CD4-positive, alpha-beta T cell (primary cell): Measurements from ENCODE around the gene PCDHB10. TPM values are rescaled to one million over a fixed set of nuclear protein-coding genes. Genes with fewer than 3 reads are reported as not detected.

ENCODE experiments used
- ATAC-seq: fragments of 200-7000 bp; cut with Tn5 transposase; one replicate; pipeline ENCODE4 v1.10.0; 2022; ENCODE audit warnings: mild to moderate bottlenecking; ENCODE audit not compliant: poor library complexity
- CTCF ChIA-PET: fragments of 350-600 bp; sonication (Branson Sonifier 250); formaldehyde crosslinking; loops from one replicate; lab custom pipeline; 2021; ENCODE audit warnings: antibody characterized with exemption, inconsistent platforms; lab: Charles Lee
- POLR2A ChIA-PET: fragments of 350-600 bp; sonication (Branson Sonifier 250); formaldehyde crosslinking; loops from one replicate; lab custom pipeline; 2021; ENCODE audit warnings: antibody characterized with exemption, inconsistent platforms; lab: Charles Lee
- DNase-seq, 14 experiments: peaks; one replicate each; pipeline ENCODE4 v3.0.0-alpha.2; 2013 to 2020; ENCODE audit warnings: mixed read lengths in 2 of 14
- H3K27ac ChIP-seq, 2 donors: one replicate each; pipeline versions ENCODE4 v1.5.1 to v1.7.0; 2013; ENCODE audit warnings: low read length in 2 of 2, low read depth in 1 of 2, mild to moderate bottlenecking in 1 of 2
- H3K27me3 ChIP-seq, 2 experiments: 1 replicate in 1 of 2; 2 replicates in 1 of 2; pipeline versions ENCODE4 v1.6.1 to v1.7.0; 2013; ENCODE audit warnings: low read length in 2 of 2, control low read depth in 1 of 2, mild to moderate bottlenecking in 1 of 2, moderate library complexity in 1 of 2; ENCODE audit not compliant: insufficient read depth in 2 of 2, control insufficient read depth in 1 of 2
- H3K36me3 ChIP-seq: one replicate; pipeline ENCODE4 v1.6.1; 2013; ENCODE audit warnings: low read length, control low read depth; ENCODE audit not compliant: insufficient read depth
- H3K4me1 ChIP-seq: one replicate; pipeline ENCODE4 v1.6.1; 2013; ENCODE audit warnings: low read length, control low read depth; ENCODE audit not compliant: insufficient read depth
- H3K4me3 ChIP-seq: one replicate; pipeline ENCODE4 v1.5.1; 2013; ENCODE audit warnings: mild to moderate bottlenecking, low read length, moderate library complexity
- H3K9me3 ChIP-seq, 2 experiments: 1 replicate in 1 of 2; 2 replicates in 1 of 2; pipeline versions ENCODE4 v1.6.1 to v1.7.0; 2013; ENCODE audit warnings: low read length in 2 of 2, mild to moderate bottlenecking in 2 of 2, control low read depth in 1 of 2, moderate library complexity in 1 of 2; ENCODE audit not compliant: control insufficient read depth in 1 of 2, insufficient read depth in 1 of 2
- H3K27ac Mint-ChIP-seq: one replicate; pipeline ENCODE4 v1.8.0; 2020; ENCODE audit warnings: mixed read lengths
- H3K27me3 Mint-ChIP-seq: one replicate; pipeline ENCODE4 v1.8.0; 2021; ENCODE audit warnings: mixed read lengths
- H3K36me3 Mint-ChIP-seq: one replicate; pipeline ENCODE4 v1.8.0; 2021; ENCODE audit warnings: low read depth, mixed read lengths
- H3K4me1 Mint-ChIP-seq: one replicate; pipeline ENCODE4 v1.8.0; 2021; ENCODE audit warnings: low read depth, mixed read lengths
- H3K4me3 Mint-ChIP-seq: one replicate; pipeline ENCODE4 v1.8.0; 2020; ENCODE audit warnings: mild to moderate bottlenecking, mixed read lengths
- H3K9me3 Mint-ChIP-seq: one replicate; pipeline ENCODE4 v1.8.0; 2020; ENCODE audit warnings: mixed read lengths
- intact Hi-C, 2 experiments: fragments of 100-400 bp; cut with DNase I in 1 of 2; cut with micrococcal nuclease in 1 of 2; formaldehyde crosslinking; loops; one replicate each; pipeline versions ENCODE4 v1.15.1 to v1.9.0; 2023 to 2025; cut with DNase I, micrococcal nuclease
- polyA plus RNA-seq, 2 donors: library from polyadenylated mRNA; unstranded; fragments of 120-200 nt; gene quantifications; one replicate each; pipeline ENCODE4 v1.2.1, GENCODE V29; 2013
- total RNA-seq, 174 experiments: library from RNA in 2 of 174; stranded (reverse) in 2 of 174; gene quantifications; one replicate each; pipeline ENCODE4 v1.2.3 and lab custom pipeline; 2021 to 2026
- TF ChIP-seq, protein P1 (sequence below): fragments of 200-600 bp; IDR thresholded peaks from one replicate; pipeline ENCODE4 v1.8.0; 2022; ENCODE audit warnings: antibody characterized with exemption, mild to moderate bottlenecking

The PCDHB10 gene
- total RNA-seq: not detected
- not detected for polyA plus RNA-seq (2013, experiment 1 of 2)
- 0.08 TPM for polyA plus RNA-seq (2013, experiment 2 of 2)
- 0 to 0.40 (median 0) reads per million in 172 experiments for total RNA-seq (lab: John Stamatoyannopoulos, UW)

- no peak within 1 kb of the TSS for H3K4me3 ChIP-seq
- intact Hi-C loops: loop anchor here in 1 of 2 experiments (10.0 kb wide), 1 partner anchor 363 kb away; no protein-coding TSS in a partner anchor
Measured at GRCh38 chr5:141192110-141192725, at the start of gene PCDHB10. Gene PCDHB10, plus strand, starts transcription at chr5:141192353. Its CDS starts 200 bp downstream, at chr5:141192553.

DNA sequence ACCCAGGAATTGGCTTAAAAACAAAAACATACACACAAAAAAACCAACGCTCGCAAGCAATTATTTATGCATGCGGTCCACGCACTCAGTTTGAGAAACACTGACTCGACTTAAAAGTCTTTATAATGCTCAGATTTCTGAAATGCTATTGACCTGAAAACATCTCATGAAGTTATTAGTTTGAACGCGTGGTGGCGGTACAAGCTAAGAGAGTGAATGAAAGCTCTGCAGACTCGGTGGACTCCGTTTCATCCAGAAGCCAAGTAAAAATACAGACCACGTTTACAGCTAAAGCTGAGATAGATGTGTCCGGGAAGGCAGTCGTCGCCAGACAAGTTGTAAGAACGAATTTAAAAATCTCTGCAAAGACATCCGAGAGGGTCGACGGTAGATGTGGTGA, 42.3 kb upstream of the PCDHB10 start, which contains the start of gene PCDHB6:
Gene PCDHB6 (plus strand): TSS at position 246 of the 400 bp plus-strand sequence. CDS start 201 bp downstream, outside the sequence.
- peaks cover 73% of the 10 kb centered on the region for H3K27me3 Mint-ChIP-seq
- H3K9me3 Mint-ChIP-seq: peaks cover 12% of the 10 kb centered on the region
- DNase-seq: peak in 2 of 14 experiments; percentile 5

More at GRCh38 chr5:141192110-141192725, at the start of gene PCDHB10:
- Histone ChIP-seq H3K27ac (no peak within 1 kb of the TSS), H3K36me3 (no peaks in the 10 kb centered on the region), H3K27me3 (peaks cover 13 to 14% of the 10 kb centered on the region in 2 experiments), H3K9me3 (peaks cover 20 to 22% of the 10 kb centered on the region in 2 experiments), H3K4me1 (no peaks in the 10 kb centered on the region)
- TF ChIP-seq, protein P1, sequence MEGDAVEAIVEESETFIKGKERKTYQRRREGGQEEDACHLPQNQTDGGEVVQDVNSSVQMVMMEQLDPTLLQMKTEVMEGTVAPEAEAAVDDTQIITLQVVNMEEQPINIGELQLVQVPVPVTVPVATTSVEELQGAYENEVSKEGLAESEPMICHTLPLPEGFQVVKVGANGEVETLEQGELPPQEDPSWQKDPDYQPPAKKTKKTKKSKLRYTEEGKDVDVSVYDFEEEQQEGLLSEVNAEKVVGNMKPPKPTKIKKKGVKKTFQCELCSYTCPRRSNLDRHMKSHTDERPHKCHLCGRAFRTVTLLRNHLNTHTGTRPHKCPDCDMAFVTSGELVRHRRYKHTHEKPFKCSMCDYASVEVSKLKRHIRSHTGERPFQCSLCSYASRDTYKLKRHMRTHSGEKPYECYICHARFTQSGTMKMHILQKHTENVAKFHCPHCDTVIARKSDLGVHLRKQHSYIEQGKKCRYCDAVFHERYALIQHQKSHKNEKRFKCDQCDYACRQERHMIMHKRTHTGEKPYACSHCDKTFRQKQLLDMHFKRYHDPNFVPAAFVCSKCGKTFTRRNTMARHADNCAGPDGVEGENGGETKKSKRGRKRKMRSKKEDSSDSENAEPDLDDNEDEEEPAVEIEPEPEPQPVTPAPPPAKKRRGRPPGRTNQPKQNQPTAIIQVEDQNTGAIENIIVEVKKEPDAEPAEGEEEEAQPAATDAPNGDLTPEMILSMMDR: peak; percentile 23
- Mint-ChIP-seq H3K36me3 (peaks cover 11% of the 10 kb centered on the region), H3K27ac (no peak within 1 kb of the TSS), H3K27me3 (peaks cover 74% of the 10 kb centered on the region), H3K9me3 (peaks cover 7% of the 10 kb centered on the region), H3K4me3 (no peak within 1 kb of the TSS), H3K4me1 (peaks cover under 1% of the 10 kb centered on the region)
- POLR2A ChIA-PET: no interaction called here
- CTCF ChIA-PET: no interaction called here
- ATAC-seq (no peak), DNase-seq (peak in 3 of 14 experiments; percentile 19 to 25 (median 25))

GRCh38 chr5:141150224-141150992, 41.7 kb upstream of the PCDHB10 start:
- DNase-seq (no peak), ATAC-seq (no peak)
- Mint-ChIP-seq H3K4me3 (peak overlapping the region; percentile 72), H3K4me1 (peaks cover 5% of the 10 kb centered on the region), H3K27ac (no peak overlapping the region), H3K36me3 (peaks cover 5% of the 10 kb centered on the region), H3K9me3 (peaks cover 12% of the 10 kb centered on the region), H3K27me3 (peaks cover 73% of the 10 kb centered on the region)
- peaks cover 11 to 15% of the 10 kb centered on the region in 2 experiments for H3K27me3 ChIP-seq
- no peak overlapping the region for H3K4me3 ChIP-seq
- ChIA-PET CTCF (interaction anchor here (0.5 kb wide), 1 partner anchor 22 kb away, joined by 3 read pairs; no protein-coding TSS in a partner anchor), POLR2A (no interaction called here)
- TF ChIP-seq, protein P1: no peak
- no peak overlapping the region for H3K27ac ChIP-seq
- intact Hi-C loops: no loop called here
- no peaks in the 10 kb centered on the region for H3K4me1 ChIP-seq
- H3K36me3 ChIP-seq: no peaks in the 10 kb centered on the region
- H3K9me3 ChIP-seq: peaks cover 8 to 31% of the 10 kb centered on the region in 2 experiments

More for the DNA sequence above, 42.3 kb upstream of the PCDHB10 start, which contains the start of gene PCDHB6:
- intact Hi-C loops: no loop called here
- Mint-ChIP-seq H3K27ac (no peak within 1 kb of the TSS), H3K4me1 (peaks cover 5% of the 10 kb centered on the region), H3K4me3 (peak within 1 kb of the TSS; percentile 72), H3K36me3 (peaks cover 5% of the 10 kb centered on the region)
- TF ChIP-seq, protein P1: no peak
- no peak for ATAC-seq
- Histone ChIP-seq H3K36me3 (no peaks in the 10 kb centered on the region), H3K4me3 (no peak within 1 kb of the TSS), H3K4me1 (no peaks in the 10 kb centered on the region), H3K9me3 (peaks cover 2 to 28% of the 10 kb centered on the region in 2 experiments), H3K27me3 (peaks cover 10 to 15% of the 10 kb centered on the region in 2 experiments), H3K27ac (no peak within 1 kb of the TSS)
- CTCF ChIA-PET: interaction anchor here (0.5 kb wide), 1 partner anchor 21 kb away, joined by 3 read pairs; no protein-coding TSS in a partner anchor
- POLR2A ChIA-PET: no interaction called here
